H9 (cell line): Measurements from ENCODE around the gene A1BG. TPM values are rescaled to one million over a fixed set of nuclear protein-coding genes. Genes with fewer than 3 reads are reported as not detected.

Experiments
- DNase-seq: peaks from one replicate; pipeline ENCODE4 v3.0.0-alpha.2; 2017
- H2AFZ ChIP-seq: one replicate; pipeline ENCODE4 v1.6.1; 2013; ENCODE audit warnings: mild to moderate bottlenecking, low read length, control low read depth, moderate library complexity
- H2AK5ac ChIP-seq: 2 replicates; pipeline ENCODE4 v1.6.1; 2013; ENCODE audit warnings: low read length, control low read depth, mixed read lengths; ENCODE audit not compliant: insufficient read length
- H2BK120ac ChIP-seq: one replicate; pipeline ENCODE4 v1.6.1; 2013; ENCODE audit warnings: low read depth, mild to moderate bottlenecking, low read length, control low read depth, inconsistent platforms; ENCODE audit not compliant: poor library complexity, severe bottlenecking
- H2BK12ac ChIP-seq: 2 replicates; pipeline ENCODE4 v1.6.1; 2013; ENCODE audit warnings: low read length, control low read depth, mixed read lengths, low read depth; ENCODE audit not compliant: insufficient read length
- H2BK15ac ChIP-seq: 2 replicates; pipeline ENCODE4 v1.6.1; 2013; ENCODE audit warnings: low read depth, low read length, control low read depth
- H2BK20ac ChIP-seq: one replicate; pipeline ENCODE4 v1.6.1; 2013; ENCODE audit warnings: low read depth, mild to moderate bottlenecking, low read length, control low read depth, inconsistent platforms; ENCODE audit not compliant: poor library complexity, severe bottlenecking
- H2BK5ac ChIP-seq: 2 replicates; pipeline ENCODE4 v1.6.1; 2013; ENCODE audit warnings: low read length, control low read depth, mixed read lengths; ENCODE audit not compliant: insufficient read length
- H3K14ac ChIP-seq: 2 replicates; pipeline ENCODE4 v1.6.1; 2013; ENCODE audit warnings: low read length, control low read depth; ENCODE audit not compliant: insufficient read depth
- H3K18ac ChIP-seq: 2 replicates; pipeline ENCODE4 v1.6.1; 2013; ENCODE audit warnings: low read depth, mild to moderate bottlenecking, mixed read lengths, low read length, control low read depth; ENCODE audit not compliant: insufficient read length
- H3K23ac ChIP-seq: 2 replicates; pipeline ENCODE4 v1.6.1; 2013; ENCODE audit warnings: low read length, control low read depth, mixed read lengths, low read depth; ENCODE audit not compliant: insufficient read length
- H3K23me2 ChIP-seq: 2 replicates; pipeline ENCODE4 v1.6.1; 2013; ENCODE audit warnings: low read depth, mild to moderate bottlenecking, mixed read lengths, low read length, control low read depth; ENCODE audit not compliant: insufficient read length, poor library complexity, severe bottlenecking
- H3K27ac ChIP-seq: 2 replicates; pipeline ENCODE4 v1.5.1; 2013; ENCODE audit warnings: low read length, control low read depth, mixed read lengths, low read depth; ENCODE audit not compliant: insufficient read length
- H3K27me3 ChIP-seq: 2 replicates; pipeline ENCODE4 v1.6.1; 2013; ENCODE audit warnings: low read length, control low read depth, inconsistent platforms; ENCODE audit not compliant: insufficient read depth
- H3K4ac ChIP-seq: 2 replicates; pipeline ENCODE4 v1.6.1; 2013; ENCODE audit warnings: low read depth, mild to moderate bottlenecking, control low read depth, inconsistent platforms, low read length, moderate library complexity
- H3K4me1 ChIP-seq: 2 replicates; pipeline ENCODE4 v1.6.1; 2013; ENCODE audit warnings: low read length, control low read depth, inconsistent platforms; ENCODE audit not compliant: insufficient read depth
- H3K4me2 ChIP-seq: 2 replicates; pipeline ENCODE4 v1.6.1; 2013; ENCODE audit warnings: low read length, control low read depth, mixed read lengths; ENCODE audit not compliant: insufficient read length, insufficient read depth
- H3K56ac ChIP-seq: 2 replicates; pipeline ENCODE4 v1.6.1; 2013; ENCODE audit warnings: low read depth, mild to moderate bottlenecking, mixed read lengths, low read length, control low read depth; ENCODE audit not compliant: insufficient read length
- H3K79me1 ChIP-seq: 2 replicates; pipeline ENCODE4 v1.6.1; 2013; ENCODE audit warnings: low read depth, mild to moderate bottlenecking, moderate library complexity, low read length, control low read depth, inconsistent platforms; ENCODE audit not compliant: insufficient read depth, poor library complexity, severe bottlenecking
- H3K79me2 ChIP-seq: 2 replicates; pipeline ENCODE4 v1.6.1; 2013; ENCODE audit warnings: low read length, control low read depth, inconsistent platforms; ENCODE audit not compliant: insufficient read depth
- H3K9ac ChIP-seq: 2 replicates; pipeline ENCODE4 v1.6.1; 2013; ENCODE audit warnings: low read length, control low read depth, mixed read lengths; ENCODE audit not compliant: insufficient read length; ENCODE audit errors: extremely low read depth
- H3K9me3 ChIP-seq: one replicate; pipeline ENCODE4 v1.6.1; 2013; ENCODE audit warnings: low read depth, low read length, inconsistent platforms; ENCODE audit not compliant: control insufficient read depth
- H3T11ph ChIP-seq: one replicate; pipeline ENCODE4 v1.6.1; 2013; ENCODE audit warnings: mild to moderate bottlenecking, low read length, control low read depth, inconsistent platforms
- H4K20me1 ChIP-seq: one replicate; pipeline ENCODE4 v1.6.1; 2013; ENCODE audit not compliant: control insufficient read depth, insufficient read length, insufficient read depth
- H4K5ac ChIP-seq: 2 replicates; pipeline ENCODE4 v1.6.1; 2013; ENCODE audit warnings: low read depth, mild to moderate bottlenecking, mixed read lengths, low read length, control low read depth; ENCODE audit not compliant: insufficient read length
- H4K8ac ChIP-seq: replicated peaks from 2 replicates; pipeline ENCODE4 v1.6.1; 2013; ENCODE audit warnings: low read length, control low read depth, mixed read lengths, low read depth; ENCODE audit not compliant: insufficient read length
- H4K91ac ChIP-seq: 2 replicates; pipeline ENCODE4 v1.6.1; 2013; ENCODE audit warnings: low read depth, mild to moderate bottlenecking, moderate library complexity, mixed read lengths, low read length, control low read depth; ENCODE audit not compliant: insufficient read length
- H3K27ac Mint-ChIP-seq, 3 experiments: 2 replicates in 2 of 3; 3 replicates in 1 of 3; pipeline ENCODE4 v1.8.0; 2020 to 2021; ENCODE audit warnings: mixed read lengths in 3 of 3, mild to moderate bottlenecking in 1 of 3, moderate library complexity in 1 of 3
- H3K27me3 Mint-ChIP-seq: 2 replicates; pipeline ENCODE4 v1.8.0; 2021; ENCODE audit warnings: low read depth, mild to moderate bottlenecking, moderate library complexity, mixed read lengths
- H3K36me3 Mint-ChIP-seq, 3 experiments: 2 replicates in 2 of 3; 3 replicates in 1 of 3; pipeline ENCODE4 v1.8.0; 2020 to 2021; ENCODE audit warnings: low read depth in 3 of 3, mixed read lengths in 3 of 3; ENCODE audit not compliant: insufficient read depth in 1 of 3
- H3K4me1 Mint-ChIP-seq, 2 experiments: 2 replicates each; pipeline ENCODE4 v1.8.0; 2020; ENCODE audit warnings: mixed read lengths in 2 of 2
- H3K4me3 Mint-ChIP-seq, 2 experiments: 2 replicates in 1 of 2; 3 replicates in 1 of 2; pipeline ENCODE4 v1.8.0; 2020 to 2021; ENCODE audit warnings: mild to moderate bottlenecking in 2 of 2, mixed read lengths in 2 of 2, moderate library complexity in 1 of 2
- H3K9me3 Mint-ChIP-seq, 2 experiments: 2 replicates in 1 of 2; 3 replicates in 1 of 2; pipeline ENCODE4 v1.8.0; 2020; ENCODE audit warnings: mild to moderate bottlenecking in 2 of 2, mixed read lengths in 2 of 2, moderate library complexity in 1 of 2
- CTCF ChIP-seq: fragments of 200-600 bp; sonication (generic); conservative IDR thresholded peaks from 3 replicates; pipeline ENCODE4 v1.8.0; 2021; ENCODE audit warnings: antibody characterized with exemption, mild to moderate bottlenecking
- WGBS: extraction: QIAGEN DNeasy Blood & Tissue Kit; methylation state at CpG from one replicate; pipeline ENCODE4 v1.1.7; 2013; ENCODE audit warnings: missing lambda C conversion rate, low lambda C conversion rate, mixed read lengths; ENCODE audit not compliant: insufficient read length; ENCODE audit errors: extremely low coverage; 5-methylcytosine and 5-hydroxymethylcytosine counted together
- total RNA-seq: library from RNA; stranded (reverse); gene quantifications from 2 replicates; pipeline ENCODE4 v1.2.1, GENCODE V29; 2021

A1BG gene
- total RNA-seq, 1 experiment from 2014 or later: 17.4 TPM

GRCh38 chr19:58382997-58383603, 29.8 kb upstream of the A1BG start:
- no CpG with 5 or more reads among the region's 6 CpGs for WGBS
- no peak for TF ChIP-seq CTCF

More at GRCh38 chr19:58382997-58383603, 29.8 kb upstream of the A1BG start:
- H2BK15ac ChIP-seq: no peak overlapping the region
- no peaks in the 10 kb centered on the region for H3K9me3 ChIP-seq
- H2BK20ac ChIP-seq: no peak overlapping the region
- H2BK12ac ChIP-seq: no peak overlapping the region
- H3K14ac ChIP-seq: no peak overlapping the region
- H3K4ac ChIP-seq: no peak overlapping the region
- H2BK5ac ChIP-seq: no peak overlapping the region
- no peak overlapping the region for H3K9ac ChIP-seq
- no peak overlapping the region for H3K23ac ChIP-seq
- H3K56ac ChIP-seq: no peak overlapping the region
- no peak overlapping the region for H2BK120ac ChIP-seq
- H4K91ac ChIP-seq: no peak overlapping the region
- no peak overlapping the region for H3K18ac ChIP-seq
- H3K79me2 ChIP-seq: peaks cover 8% of the 10 kb centered on the region; the same call in 1 of the 2 replicates
- Mint-ChIP-seq H3K9me3 (no peaks in the 10 kb centered on the region), H3K27ac (no peak overlapping the region; a peak in 1 of 7 replicates), H3K36me3 (peaks cover 4 to 10% (median 9%) of the 10 kb centered on the region in 3 experiments), H3K4me3 (peak overlapping the region in 1 of 2 experiments; percentile 57; a peak in 3 of 5 replicates), H3K27me3 (no peaks in the 10 kb centered on the region), H3K4me1 (peaks cover 18 to 24% of the 10 kb centered on the region in 2 experiments)
- H3T11ph ChIP-seq: no peak overlapping the region
- H3K23me2 ChIP-seq: peaks cover 17% of the 10 kb centered on the region
- no peak overlapping the region for H2AK5ac ChIP-seq
- no peaks in the 10 kb centered on the region for H4K20me1 ChIP-seq
- no peak overlapping the region for H4K5ac ChIP-seq
- H3K4me2 ChIP-seq: no peak overlapping the region
- no peak overlapping the region for H3K27ac ChIP-seq
- peaks cover 7% of the 10 kb centered on the region; the same call in 1 of the 2 replicates for H3K4me1 ChIP-seq
- no peaks in the 10 kb centered on the region for H3K27me3 ChIP-seq
- no peak overlapping the region for H4K8ac ChIP-seq
- peak; percentile 24 for DNase-seq
- H3K79me1 ChIP-seq: no peaks in the 10 kb centered on the region
- no peak overlapping the region for H2AFZ ChIP-seq
